Suprapubic skin (tissue), 4 donors: Measurements from ENCODE around the gene ZNF593.

Source experiments
- POLR2A ChIP-seq, 2 donors: fragments of 450-650 bp; IDR thresholded peaks; one replicate each; pipeline ENCODE4 v1.6.1; 2017; ENCODE audit warnings: antibody characterized with exemption in 2 of 2, mild to moderate bottlenecking in 2 of 2, moderate library complexity in 2 of 2
- POLR2AphosphoS5 ChIP-seq, 3 donors: sonication (generic); formaldehyde crosslinking; IDR thresholded peaks; one replicate each; pipeline ENCODE4 v1.6.1; 2017; ENCODE audit warnings: antibody characterized with exemption in 3 of 3

- TF ChIP-seq POLR2A (IDR thresholded peaks at IDR 0.05) (no peak), POLR2AphosphoS5 (IDR thresholded peaks at IDR 0.05) (no peak)
Observed at GRCh38 chr1:26197301-26197700, 27.6 kb downstream of the ZNF593 start.
